PFSK-1 (cell line): Measurements from ENCODE around the gene EPN3.

Experiments
- POLR2AphosphoS5 ChIP-seq: IDR thresholded peaks from 2 replicates; pipeline ENCODE4 v1.6.1; 2012; ENCODE audit warnings: low read depth, mild to moderate bottlenecking, control low read depth, low read length, moderate library complexity
- REST ChIP-seq, 2 experiments: IDR thresholded peaks; 2 replicates each; pipeline versions ENCODE4 v1.6.1 to v1.8.0; 2011 to 2012; ENCODE audit warnings: low read depth in 2 of 2, low read length in 2 of 2, control low read depth in 1 of 2, inconsistent platforms in 1 of 2, mild to moderate bottlenecking in 1 of 2, moderate library complexity in 1 of 2; ENCODE audit not compliant: insufficient read depth in 1 of 2
- SIN3A ChIP-seq: IDR thresholded peaks from 2 replicates; pipeline ENCODE4 v1.6.1; 2012; ENCODE audit warnings: mild to moderate bottlenecking, low read length, moderate library complexity, borderline replicate concordance; ENCODE audit not compliant: insufficient read depth

- TF ChIP-seq SIN3A: no peak
- TF ChIP-seq POLR2AphosphoS5: no peak
- TF ChIP-seq REST (IDR thresholded peaks at IDR 0.05; ENCODE audit: insufficient read depth in 1 of 2, low read depth in 2 of 2, low read length in 2 of 2): no peak
Observed at GRCh38 chr17:50511058-50511457, 21.5 kb upstream of the EPN3 start.
